AG04449 (cell line): ENCODE measurements around the gene SLC12A4.
"Not testable (repeated sequence)": the region's sequence is repeated elsewhere in the genome, so short reads cannot be mapped to it uniquely, and the experiment has no call there.

Experiments
- CTCF ChIA-PET: fragments of 350-600 bp; formaldehyde crosslinking; extraction: SDS; loops from one replicate; lab custom pipeline; 2021; ENCODE audit warnings: antibody characterized with exemption; lab: Yijun Ruan, JAX
- POLR2A ChIA-PET: fragments of 400-600, 350-600 bp; formaldehyde crosslinking; extraction: SDS; loops from one replicate; lab custom pipeline; 2020; ENCODE audit warnings: antibody characterized with exemption, inconsistent platforms; lab: Yijun Ruan, JAX
- DNase-seq: peaks from one replicate; pipeline ENCODE4 v3.0.0-alpha.2; 2010; ENCODE audit warnings: low read depth, low spot score
- H3K4me3 ChIP-seq: 2 replicates; pipeline ENCODE4 v1.5.1; 2011; ENCODE audit warnings: low read depth, mild to moderate bottlenecking, control low read depth, low read length
- CTCF ChIP-seq: IDR thresholded peaks from one replicate; pipeline ENCODE4 v1.5.1; 2011; ENCODE audit warnings: mild to moderate bottlenecking, moderate library complexity, low read length, control low read depth, inconsistent platforms; ENCODE audit not compliant: insufficient read depth; ENCODE audit errors: missing control alignments

SLC12A4 gene

GRCh38 chr16:67915831-67916723 lies 52.4 kb downstream of the SLC12A4 start:
- no peak overlapping the region for H3K4me3 ChIP-seq
- ChIA-PET POLR2A (no interaction called here), CTCF (interaction anchor here (0.6 to 2.5 kb wide), 7 partner anchors 11 to 395 kb away, joined by 3 to 14 read pairs (median 4); partner anchors contain the start of gene CTCF)
- no peak for DNase-seq
- no peak for TF ChIP-seq CTCF

GRCh38 chr16:67915496-67915769 lies 53.0 kb downstream of the SLC12A4 start:
- H3K4me3 ChIP-seq, DNase-seq, POLR2A ChIA-PET: not testable (repeated sequence)
- CTCF ChIA-PET: interaction anchor here (0.6 to 2.5 kb wide), 5 partner anchors 13 to 394 kb away, joined by 3 to 14 read pairs (median 6); partner anchors contain the start of genes CTCF and CTRL

GRCh38 chr16:67914758-67915495 lies 53.5 kb downstream of the SLC12A4 start:
- ChIA-PET CTCF (interaction anchor here (0.6 to 2.5 kb wide), 10 partner anchors 10 to 394 kb away, joined by 3 to 14 read pairs (median 3); partner anchors contain the start of genes CTCF and CTRL), POLR2A (interaction anchor here (0.6 kb wide), 1 partner anchor 9 kb away, joined by 4 read pairs; no protein-coding TSS in a partner anchor)
- H3K4me3 ChIP-seq: no peak overlapping the region
- DNase-seq: no peak
- no peak for TF ChIP-seq CTCF

- TF ChIP-seq CTCF: no peak
- peak; percentile 19 for DNase-seq
Measured at GRCh38 chr16:67910158-67910557, 58.3 kb downstream of the SLC12A4 start.

GRCh38 chr16:67909056-67909742 lies 59.2 kb downstream of the SLC12A4 start:
- no peak overlapping the region for H3K4me3 ChIP-seq
- CTCF ChIA-PET: interaction anchor here (0.8 to 5.0 kb wide), 4 partner anchors 11 to 93 kb away, joined by 4 to 36 read pairs (median 7); partner anchors contain the start of gene NRN1L
- DNase-seq: no peak
- TF ChIP-seq CTCF: no peak
- POLR2A ChIA-PET: interaction anchor here (0.6 kb wide), 1 partner anchor 26 kb away, joined by 3 read pairs; no protein-coding TSS in a partner anchor

More at GRCh38 chr16:67910158-67910557, 58.3 kb downstream of the SLC12A4 start:
- ChIA-PET POLR2A (no interaction called here), CTCF (interaction anchor here (0.6 to 5.0 kb wide), 6 partner anchors 15 to 94 kb away, joined by 3 to 36 read pairs (median 4); partner anchors contain the start of gene NRN1L)
- H3K4me3 ChIP-seq: no peak overlapping the region
